ENCODE measurements around the gene GPR15. TPM values are rescaled to one million over a fixed set of nuclear protein-coding genes. Genes with fewer than 3 reads are reported as not detected.

Gene GPR15
- total RNA-seq, 1 donor from 2014 or later: not detected

- no peak overlapping the region for H3K4me3 Mint-ChIP-seq (ENCODE audit: low read depth)
- TF ChIP-seq CTCF (IDR thresholded peaks at IDR 0.05; ENCODE audit: unreplicated experiment): no peak
- no peaks in the 10 kb centered on the region for H3K36me3 Mint-ChIP-seq (ENCODE audit: insufficient read depth)
- no peaks in the 10 kb centered on the region for H3K9me3 Mint-ChIP-seq (ENCODE audit: low read depth)
- DNase-seq (ENCODE audit: low spot score, unreplicated experiment): no peak
- no peak overlapping the region for H3K27ac Mint-ChIP-seq
- peaks cover 13% of the 10 kb centered on the region for H3K4me1 Mint-ChIP-seq (ENCODE audit: low read depth)
- H3K27me3 Mint-ChIP-seq: no peaks in the 10 kb centered on the region
These were observed 30.5 kb upstream of the GPR15 start for GRCh38 chr3:98501270-98501669.

GRCh38 chr3:98501863-98502576, 29.8 kb upstream of the GPR15 start:
- H3K4me3 Mint-ChIP-seq (ENCODE audit: low read depth): no peak overlapping the region
- H3K27ac Mint-ChIP-seq: no peak overlapping the region
- no peak for TF ChIP-seq CTCF (IDR thresholded peaks at IDR 0.05; ENCODE audit: unreplicated experiment)
- H3K9me3 Mint-ChIP-seq (ENCODE audit: low read depth): no peaks in the 10 kb centered on the region
- no peaks in the 10 kb centered on the region for H3K27me3 Mint-ChIP-seq
- peaks cover 13% of the 10 kb centered on the region for H3K4me1 Mint-ChIP-seq (ENCODE audit: low read depth)
- H3K36me3 Mint-ChIP-seq (ENCODE audit: insufficient read depth): no peaks in the 10 kb centered on the region
- DNase-seq (ENCODE audit: low spot score, unreplicated experiment): no peak

- no peaks in the 10 kb centered on the region for H3K9me3 Mint-ChIP-seq (ENCODE audit: low read depth)
- H3K27ac Mint-ChIP-seq: no peak overlapping the region
- H3K4me1 Mint-ChIP-seq (ENCODE audit: low read depth): peaks cover 13% of the 10 kb centered on the region
- no peak overlapping the region for H3K4me3 Mint-ChIP-seq (ENCODE audit: low read depth)
- H3K27me3 Mint-ChIP-seq: no peaks in the 10 kb centered on the region
- peaks cover 3% of the 10 kb centered on the region for H3K36me3 Mint-ChIP-seq (ENCODE audit: insufficient read depth)
- TF ChIP-seq CTCF (IDR thresholded peaks at IDR 0.05; ENCODE audit: unreplicated experiment): no peak
- no peak for DNase-seq (ENCODE audit: low spot score, unreplicated experiment)
These were observed 27.2 kb upstream of the GPR15 start for GRCh38 chr3:98504539-98504938.

- Mint-ChIP-seq H3K4me1 (ENCODE audit: low read depth) (peaks cover 3% of the 10 kb centered on the region), H3K4me3 (ENCODE audit: low read depth) (no peak overlapping the region), H3K9me3 (ENCODE audit: low read depth) (no peaks in the 10 kb centered on the region), H3K27ac (no peak overlapping the region), H3K27me3 (no peaks in the 10 kb centered on the region), H3K36me3 (ENCODE audit: insufficient read depth) (peaks cover 3% of the 10 kb centered on the region)
- no peak for DNase-seq (ENCODE audit: low spot score, unreplicated experiment)
- TF ChIP-seq CTCF (IDR thresholded peaks at IDR 0.05; ENCODE audit: unreplicated experiment): no peak
These were observed 23.2 kb upstream of the GPR15 start for GRCh38 chr3:98508582-98508981.

- TF ChIP-seq CTCF (IDR thresholded peaks at IDR 0.05; ENCODE audit: unreplicated experiment): no peak
- H3K4me1 Mint-ChIP-seq (ENCODE audit: low read depth): peaks cover 13% of the 10 kb centered on the region
- no peak for DNase-seq (ENCODE audit: low spot score, unreplicated experiment)
- no peak overlapping the region for H3K4me3 Mint-ChIP-seq (ENCODE audit: low read depth)
- H3K9me3 Mint-ChIP-seq (ENCODE audit: low read depth): no peaks in the 10 kb centered on the region
- H3K27me3 Mint-ChIP-seq: no peaks in the 10 kb centered on the region
- peaks cover 3% of the 10 kb centered on the region for H3K36me3 Mint-ChIP-seq (ENCODE audit: insufficient read depth)
- H3K27ac Mint-ChIP-seq: peak overlapping the region; percentile 14
These were observed 19.2 kb upstream of the GPR15 start for GRCh38 chr3:98512576-98512975.
